HG02981 (cell line): ENCODE data around the gene NKX1-1.
"Not testable (repeated sequence)": the region's sequence is repeated elsewhere in the genome, so short reads cannot be mapped to it uniquely, and the experiment has no call there.

Source experiments
- ATAC-seq: cut with Tn5 transposase; IDR thresholded peaks from one replicate; pipeline ENCODE4 v1.9.1; 2021; ENCODE audit warnings: mild to moderate bottlenecking, moderate library complexity; ENCODE audit not compliant: unreplicated experiment

NKX1-1 gene

GRCh38 chr4:1405636-1406393, 427 bp downstream of the NKX1-1 start:
- ATAC-seq, result no peak

GRCh38 chr4:1405254-1405635, 997 bp downstream of the NKX1-1 start:
- ATAC-seq, result no peak

GRCh38 chr4:1404573-1405253, 1.5 kb downstream of the NKX1-1 start:
- no peak for ATAC-seq

- no peak for ATAC-seq
Measured at GRCh38 chr4:1403591-1404572, 2.4 kb downstream of the NKX1-1 start.

GRCh38 chr4:1403177-1403583, 3.1 kb downstream of the NKX1-1 start:
- ATAC-seq, result no peak

- ATAC-seq, result no peak
Measured at GRCh38 chr4:1402516-1403091, 3.6 kb downstream of the NKX1-1 start.

- ATAC-seq, result no peak
Measured at GRCh38 chr4:1402021-1402515, 4.2 kb downstream of the NKX1-1 start.

GRCh38 chr4:1401409-1402020, 4.7 kb downstream of the NKX1-1 start:
- no peak for ATAC-seq

GRCh38 chr4:1400831-1401408, 5.3 kb downstream of the NKX1-1 start:
- no peak for ATAC-seq

- ATAC-seq, result no peak
Measured at GRCh38 chr4:1400191-1400805, 5.9 kb downstream of the NKX1-1 start.

GRCh38 chr4:1399508-1400190, 6.6 kb downstream of the NKX1-1 start:
- no peak for ATAC-seq

- ATAC-seq, result no peak
Measured at GRCh38 chr4:1398681-1399507, 7.3 kb downstream of the NKX1-1 start.

- no peak for ATAC-seq
Measured at GRCh38 chr4:1396806-1397455, 9.3 kb downstream of the NKX1-1 start.

- no peak for ATAC-seq
Measured at GRCh38 chr4:1395941-1396805, 10.1 kb downstream of the NKX1-1 start.

GRCh38 chr4:1395389-1395820, 10.8 kb downstream of the NKX1-1 start:
- ATAC-seq, result not testable (repeated sequence)

GRCh38 chr4:1394554-1395388, 11.5 kb downstream of the NKX1-1 start:
- ATAC-seq, result not testable (repeated sequence)
